ENCODE results near the gene FSTL3.

GRCh38 chr19:632579-633067 lies 43.6 kb upstream of the FSTL3 start:
- no peak for TF ChIP-seq POLR2A (IDR thresholded peaks at IDR 0.05)
- TF ChIP-seq CTCF (IDR thresholded peaks at IDR 0.05), result no peak
